ENCODE results near the gene DNAJC4.

The DNAJC4 gene

DNA sequence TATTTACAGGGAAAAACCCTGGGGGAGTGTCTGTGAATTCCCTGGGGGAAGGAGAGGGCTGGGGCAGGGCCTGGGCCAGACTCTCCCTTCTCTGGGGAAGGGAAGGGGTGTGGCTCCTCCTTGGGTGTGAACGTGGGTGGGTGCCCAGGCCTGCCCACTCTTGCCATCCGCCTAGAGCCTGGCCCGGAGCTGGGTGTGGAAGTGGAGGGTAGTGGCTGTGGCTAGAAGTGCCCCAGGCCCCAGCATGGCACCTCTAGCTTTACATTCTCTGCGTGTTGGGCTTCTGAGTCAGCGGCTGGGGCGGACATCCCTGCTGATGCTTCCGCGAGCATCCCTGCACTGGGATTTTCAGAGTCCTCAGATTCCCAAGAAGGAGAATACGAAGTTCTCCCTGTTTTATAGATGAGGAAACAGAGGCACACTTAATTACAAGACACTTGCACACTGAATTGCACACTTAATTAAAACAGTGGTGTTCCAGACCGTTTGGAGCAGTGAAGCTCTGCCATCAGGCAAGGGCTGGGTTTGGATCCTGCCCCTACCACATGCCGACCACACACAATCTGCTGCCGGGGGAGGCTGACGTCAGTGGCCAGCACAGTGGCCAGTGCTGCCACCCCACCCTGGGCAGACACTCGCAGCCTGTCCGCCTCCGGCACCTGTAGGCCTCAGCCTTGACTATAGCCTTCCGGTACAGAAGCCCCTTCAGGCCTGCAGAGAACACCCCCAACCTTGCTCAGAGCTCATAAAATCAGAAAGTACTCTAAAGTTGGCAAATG is 46.5 kb downstream of the DNAJC4 start:
- DNase-seq (ENCODE audit: low read depth in 2 of 2) = no peak

DNA sequence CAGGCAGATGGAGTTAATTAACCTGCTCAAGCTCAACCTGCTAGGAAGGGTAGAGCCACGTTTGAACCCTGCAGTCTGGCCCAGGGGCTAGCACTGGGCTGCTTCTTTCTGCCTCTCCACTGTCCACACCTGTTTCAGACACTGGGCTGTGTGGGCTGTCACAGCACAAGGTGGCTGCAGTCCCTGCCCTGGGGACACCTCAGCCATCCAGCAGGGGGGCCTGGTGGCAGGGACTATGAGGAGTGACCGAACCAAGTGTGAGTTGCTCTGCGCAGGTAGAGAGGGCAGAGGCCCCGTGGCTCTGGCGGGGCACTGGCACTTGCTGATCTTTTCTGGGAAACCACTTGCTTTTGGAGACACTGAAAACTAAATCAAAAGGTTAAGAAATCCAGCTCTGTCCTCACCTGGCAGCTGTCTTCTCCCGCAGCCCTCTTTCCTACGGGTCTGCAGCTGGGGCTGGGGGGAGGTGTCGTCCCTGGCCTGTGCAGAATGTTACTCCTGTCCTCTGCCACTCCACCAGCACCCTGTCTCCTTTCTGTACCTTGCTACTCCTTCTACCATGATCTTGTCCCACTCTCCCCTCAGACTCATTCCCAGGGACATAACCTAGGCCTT is 48.3 kb downstream of the DNAJC4 start:
- no peak for DNase-seq (ENCODE audit: low read depth in 2 of 2)

- no peak for DNase-seq (ENCODE audit: low read depth in 2 of 2)
Measured at GRCh38 chr11:64281957-64282770, 51.8 kb downstream of the DNAJC4 start.

- DNase-seq (ENCODE audit: low read depth in 2 of 2) = no peak
Measured at GRCh38 chr11:64283092-64283491, 52.7 kb downstream of the DNAJC4 start.
